ENCODE measurements around the gene GAB1. TPM values are rescaled to one million over a fixed set of nuclear protein-coding genes. Genes with fewer than 3 reads are reported as not detected.

GAB1 gene
- total and polyA plus RNA-seq, 3 donors from 2014 or later = 19.7 to 64.5 (median 61.3) TPM

DNA sequence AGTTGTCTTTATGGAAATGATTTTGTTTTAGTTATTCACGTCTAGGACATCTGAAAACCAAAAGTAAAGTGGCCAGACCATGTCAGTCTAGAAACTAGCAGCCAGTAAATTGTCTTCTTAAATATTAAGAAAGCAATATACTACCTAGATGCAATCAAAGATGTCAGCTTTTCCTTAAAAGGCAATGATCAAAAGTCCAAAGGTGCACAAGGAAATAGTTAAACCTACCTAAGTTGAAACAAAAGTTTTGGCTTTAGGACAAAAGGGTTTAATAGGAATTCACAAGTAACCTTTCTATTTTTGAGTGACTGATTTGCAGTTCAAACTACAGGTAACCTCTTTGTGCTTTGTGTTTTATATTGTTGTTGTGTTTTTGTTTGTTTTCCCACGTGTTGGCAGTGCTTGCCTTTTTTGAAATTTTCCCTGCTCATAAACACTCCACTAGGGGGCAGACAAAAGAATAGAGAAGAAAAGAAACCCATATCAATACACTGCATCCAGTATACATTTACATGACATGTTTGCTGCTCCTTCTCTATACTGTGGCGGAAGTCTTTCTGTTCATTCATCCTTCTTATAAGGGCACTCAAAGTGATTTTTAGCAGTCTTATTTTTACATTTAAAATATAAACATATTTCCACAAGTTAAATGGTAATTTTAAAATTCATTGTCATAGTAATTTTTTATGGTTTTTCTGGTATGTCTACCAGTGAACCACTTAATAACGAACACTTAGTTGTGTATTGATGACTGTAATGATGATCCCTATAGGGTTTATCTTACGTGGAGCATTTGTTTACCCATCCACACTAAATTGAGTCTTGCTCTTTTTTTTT, 62.7 kb downstream of the GAB1 start:
- H3K27ac ChIP-seq = no peak overlapping the region
- TF ChIP-seq, protein P1, sequence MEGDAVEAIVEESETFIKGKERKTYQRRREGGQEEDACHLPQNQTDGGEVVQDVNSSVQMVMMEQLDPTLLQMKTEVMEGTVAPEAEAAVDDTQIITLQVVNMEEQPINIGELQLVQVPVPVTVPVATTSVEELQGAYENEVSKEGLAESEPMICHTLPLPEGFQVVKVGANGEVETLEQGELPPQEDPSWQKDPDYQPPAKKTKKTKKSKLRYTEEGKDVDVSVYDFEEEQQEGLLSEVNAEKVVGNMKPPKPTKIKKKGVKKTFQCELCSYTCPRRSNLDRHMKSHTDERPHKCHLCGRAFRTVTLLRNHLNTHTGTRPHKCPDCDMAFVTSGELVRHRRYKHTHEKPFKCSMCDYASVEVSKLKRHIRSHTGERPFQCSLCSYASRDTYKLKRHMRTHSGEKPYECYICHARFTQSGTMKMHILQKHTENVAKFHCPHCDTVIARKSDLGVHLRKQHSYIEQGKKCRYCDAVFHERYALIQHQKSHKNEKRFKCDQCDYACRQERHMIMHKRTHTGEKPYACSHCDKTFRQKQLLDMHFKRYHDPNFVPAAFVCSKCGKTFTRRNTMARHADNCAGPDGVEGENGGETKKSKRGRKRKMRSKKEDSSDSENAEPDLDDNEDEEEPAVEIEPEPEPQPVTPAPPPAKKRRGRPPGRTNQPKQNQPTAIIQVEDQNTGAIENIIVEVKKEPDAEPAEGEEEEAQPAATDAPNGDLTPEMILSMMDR (IDR thresholded peaks at IDR 0.05) = peak; percentile 60 to 80 (median 66)
- no peak for TF ChIP-seq POLR2A (IDR thresholded peaks at IDR 0.05)
- H3K36me3 ChIP-seq (ENCODE audit: low read depth, missing control alignments) = no peaks in the 10 kb centered on the region
- intact Hi-C loops (cut with DNase I; ENCODE audit: low total_unique reads) = no loop called here
- peaks cover 19% of the 10 kb centered on the region for H3K4me1 ChIP-seq
- H3K27me3 ChIP-seq = no peaks in the 10 kb centered on the region
- H3K9me3 ChIP-seq = no peaks in the 10 kb centered on the region
- WGBS, 2 donors = 77 to 78% methylated on average over 5 of the region's 5 CpGs
- DNase-seq = no peak
- no peak overlapping the region for H3K4me3 ChIP-seq

GRCh38 chr4:143400082-143400481, 63.4 kb downstream of the GAB1 start:
- DNase-seq = no peak
- Histone ChIP-seq H3K27ac (no peak overlapping the region), H3K27me3 (no peaks in the 10 kb centered on the region), H3K36me3 (ENCODE audit: low read depth, missing control alignments) (no peaks in the 10 kb centered on the region), H3K4me1 (peaks cover 26% of the 10 kb centered on the region), H3K4me3 (no peak overlapping the region), H3K9me3 (no peaks in the 10 kb centered on the region)
- intact Hi-C loops (cut with DNase I; ENCODE audit: low total_unique reads) = no loop called here
- WGBS, 2 donors = 96 to 98% methylated on average over 2 of the region's 2 CpGs
- TF ChIP-seq, protein P1 (IDR thresholded peaks at IDR 0.05) = no peak
- no peak for TF ChIP-seq POLR2A (IDR thresholded peaks at IDR 0.05)

DNA sequence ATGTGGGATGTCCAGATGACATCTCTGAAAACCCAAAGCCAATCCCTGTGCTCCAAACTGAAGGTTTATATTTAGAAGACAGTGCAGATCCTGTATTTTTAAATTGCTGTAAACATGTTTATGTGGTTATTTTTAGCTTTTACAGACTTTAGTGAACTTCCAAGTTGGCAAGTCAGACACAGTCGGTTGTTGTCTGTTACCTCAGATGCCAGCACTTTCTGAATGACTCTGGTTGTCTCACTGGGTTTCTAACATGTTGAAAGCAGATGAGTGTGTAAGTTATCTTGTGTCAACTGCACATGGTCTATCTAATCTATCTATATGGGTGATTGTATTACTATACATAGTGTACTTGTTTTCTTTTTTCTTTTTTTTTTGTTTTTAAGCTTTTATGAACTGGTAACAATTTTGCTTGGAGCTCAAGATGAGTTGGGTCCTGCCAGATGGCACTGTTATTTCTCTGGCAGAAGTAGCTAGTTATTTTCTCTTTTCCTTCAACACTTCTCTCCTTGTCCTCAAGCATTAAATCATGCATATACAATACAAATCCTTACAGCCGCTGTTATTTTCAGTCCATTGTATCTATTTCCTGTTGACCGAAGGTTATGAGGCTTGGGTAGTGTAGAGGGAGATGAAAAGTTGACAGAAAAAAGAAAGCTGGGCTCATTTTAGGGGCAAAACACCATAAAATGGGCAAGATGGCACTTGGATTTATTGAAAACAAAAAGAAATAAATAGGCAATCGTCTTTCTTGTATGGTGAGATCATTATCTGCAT, 66.3 kb downstream of the GAB1 start:
- H3K36me3 ChIP-seq (ENCODE audit: low read depth, missing control alignments) = no peaks in the 10 kb centered on the region
- no peaks in the 10 kb centered on the region for H3K27me3 ChIP-seq
- WGBS, 2 donors = 61% methylated on average over 4 of the region's 4 CpGs
- TF ChIP-seq POLR2A (IDR thresholded peaks at IDR 0.05) = no peak
- TF ChIP-seq, protein P1 (IDR thresholded peaks at IDR 0.05) = no peak
- H3K4me3 ChIP-seq = no peak overlapping the region
- H3K4me1 ChIP-seq = peaks cover 38% of the 10 kb centered on the region
- H3K27ac ChIP-seq = peak overlapping the region; percentile 3 to 26
- no peak for DNase-seq
- intact Hi-C loops (cut with DNase I; ENCODE audit: low total_unique reads) = no loop called here
- no peaks in the 10 kb centered on the region for H3K9me3 ChIP-seq

- Histone ChIP-seq H3K4me1 (peaks cover 38% of the 10 kb centered on the region), H3K27me3 (no peaks in the 10 kb centered on the region), H3K27ac (peak overlapping the region; percentile 3 to 26), H3K4me3 (no peak overlapping the region), H3K9me3 (no peaks in the 10 kb centered on the region), H3K36me3 (ENCODE audit: low read depth, missing control alignments) (no peaks in the 10 kb centered on the region)
- intact Hi-C loops (cut with DNase I; ENCODE audit: low total_unique reads) = no loop called here
- no peak for DNase-seq
- TF ChIP-seq, protein P1 (IDR thresholded peaks at IDR 0.05) = no peak
- no peak for TF ChIP-seq POLR2A (IDR thresholded peaks at IDR 0.05)
- 60 to 70% methylated on average over 4 of the region's 4 CpGs for WGBS, 2 donors
Measured at GRCh38 chr4:143403553-143403820, 66.8 kb downstream of the GAB1 start.

Measured in testis (tissue), 3 donors.